Islet of Langerhans (tissue), 1 donor: Measurements from ENCODE around the gene PCGF2.

Experiments used
- FAIRE-seq: peaks from one replicate; lab custom pipeline; 2011; peaks lifted over from hg19 to GRCh38; lab: Jason Lieb, UNC

PCGF2 gene

GRCh38 chr17:38751144-38751807, 3.1 kb upstream of the PCGF2 start:
- no peak for FAIRE-seq

DNA sequence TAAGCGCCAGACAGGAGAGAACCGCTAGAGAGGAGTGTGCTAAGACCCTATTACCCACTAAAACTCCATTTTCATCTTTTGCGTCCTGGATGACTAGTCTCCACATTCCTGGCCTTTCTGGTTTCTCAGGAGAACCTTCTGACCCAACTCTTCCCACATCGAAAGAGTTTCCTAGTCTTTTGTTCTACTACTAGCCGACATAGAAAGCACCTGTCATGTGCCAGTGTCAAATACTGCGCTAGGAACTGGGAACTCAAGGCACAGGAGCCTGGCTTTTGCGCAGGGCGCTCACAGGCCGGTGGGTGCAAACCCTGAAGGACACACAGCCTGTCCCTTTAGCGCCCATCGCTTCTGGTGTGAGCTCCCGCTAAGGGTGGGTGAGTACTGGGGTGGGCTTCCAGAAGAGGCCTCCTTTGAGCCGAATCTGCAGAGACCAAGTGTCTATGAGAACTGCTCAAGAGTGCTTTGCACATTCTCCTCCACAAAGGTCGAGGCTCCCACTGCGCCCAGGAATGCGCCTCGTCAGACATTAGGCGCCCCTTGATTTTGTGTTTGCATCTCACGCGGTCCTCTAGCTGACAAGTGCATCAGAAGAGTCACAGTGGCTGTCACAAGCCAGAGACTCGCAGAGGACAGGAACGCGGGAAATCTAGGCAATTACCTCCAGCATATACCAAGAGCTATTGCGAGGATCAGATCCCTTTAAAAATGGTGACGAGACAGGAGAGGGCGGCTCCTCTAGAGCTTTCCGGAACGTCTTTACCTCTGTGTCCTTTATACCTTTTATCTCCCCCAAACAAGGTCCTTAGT, 2.4 kb upstream of the PCGF2 start:
- no peak for FAIRE-seq

- FAIRE-seq, result no peak
Observed at GRCh38 chr17:38750044-38750311, 1.8 kb upstream of the PCGF2 start.

DNA sequence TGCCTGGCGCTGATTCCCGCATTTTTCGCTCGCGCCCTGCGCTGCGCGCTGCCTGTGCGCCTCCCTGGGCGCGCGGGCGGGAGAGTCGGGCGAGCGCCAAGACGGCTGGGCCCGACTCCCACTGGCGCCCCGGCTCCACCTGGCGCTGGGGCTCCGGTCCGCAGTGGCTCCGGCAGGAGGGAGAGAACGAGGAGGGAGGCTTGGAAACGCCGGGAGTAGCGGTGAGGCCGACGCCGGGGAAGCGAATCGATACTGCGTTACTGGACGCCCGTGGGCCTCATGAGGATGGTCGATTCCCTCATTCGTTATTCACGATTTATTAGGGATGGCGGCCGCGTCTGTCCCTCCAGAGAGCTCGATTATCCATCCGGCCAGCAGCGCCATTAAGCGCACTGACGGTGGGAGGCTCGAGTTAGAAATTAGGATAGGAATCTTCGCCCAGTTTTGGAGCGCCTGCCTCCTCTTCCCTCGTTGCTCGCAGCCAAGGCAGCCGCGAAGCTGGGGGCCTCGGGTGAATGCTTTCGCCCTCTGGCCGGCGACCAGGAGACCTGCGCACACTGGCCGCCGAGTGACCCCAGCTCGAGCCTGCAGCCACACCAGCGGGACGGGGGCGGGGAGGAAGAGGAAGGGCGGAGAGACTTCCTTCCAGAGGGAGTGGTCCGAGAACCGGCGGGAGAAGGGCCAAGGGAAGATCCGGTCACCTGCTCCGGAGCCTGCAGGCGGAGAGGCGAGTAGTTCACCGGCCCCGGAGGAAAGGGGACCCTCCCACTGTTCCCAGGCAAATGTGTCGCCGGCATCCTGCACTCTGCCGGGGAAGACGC, 1.3 kb upstream of the PCGF2 start:
- FAIRE-seq, result no peak

DNA sequence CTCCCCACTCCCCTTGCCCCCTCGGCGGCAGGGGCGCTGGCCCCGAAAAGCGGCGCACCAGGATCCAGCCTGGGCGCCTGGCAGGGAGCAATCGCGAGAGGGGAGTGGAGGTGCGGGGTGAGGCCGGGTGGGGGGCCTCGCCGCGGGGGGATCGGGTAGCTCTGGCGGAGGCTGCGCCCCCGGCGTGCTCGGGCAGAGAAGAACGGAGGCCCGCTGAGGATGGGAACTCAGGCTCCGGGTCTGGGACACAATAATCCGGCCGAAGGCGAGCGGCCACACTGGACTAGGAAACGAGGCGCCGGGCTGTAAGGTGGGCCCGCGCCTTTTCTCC, 721 bp upstream of the PCGF2 start:
- no peak for FAIRE-seq

DNA sequence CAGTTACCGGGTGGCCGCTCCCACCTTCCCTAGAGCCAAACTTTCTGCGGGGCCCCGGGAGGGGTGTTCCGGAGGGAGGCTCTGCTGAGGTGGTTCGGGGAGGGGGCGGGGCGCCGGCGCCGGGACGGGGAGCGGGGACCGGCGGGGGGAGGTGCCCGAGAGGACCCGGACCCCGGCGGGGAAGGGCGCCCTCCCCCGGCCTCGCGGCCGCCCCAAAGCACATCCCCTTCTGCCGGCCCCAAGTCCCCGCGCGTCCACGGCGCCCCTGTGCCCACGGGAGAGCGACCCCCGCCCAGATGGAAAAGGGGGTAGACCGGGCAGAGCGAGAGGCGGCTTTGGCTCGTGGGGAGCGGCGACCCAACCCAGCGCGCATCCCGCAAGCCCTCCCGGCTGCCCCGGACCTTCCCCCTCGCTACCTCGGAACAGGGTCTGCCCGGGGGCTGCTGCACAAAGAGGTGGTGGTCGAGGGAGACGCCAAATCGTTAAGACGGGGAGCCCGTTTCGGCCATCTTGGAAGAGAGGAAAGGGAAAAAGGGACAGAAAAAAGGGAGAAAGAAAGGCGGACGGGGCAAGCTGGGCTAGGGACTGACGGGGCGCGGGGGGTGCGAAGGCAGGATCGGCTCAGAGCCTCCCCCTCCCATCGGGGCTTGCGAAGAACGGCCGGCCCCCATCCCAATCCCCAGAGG, 530 bp downstream of the PCGF2 start:
- no peak for FAIRE-seq

- no peak for FAIRE-seq
Observed at GRCh38 chr17:38746849-38747462, 1.2 kb downstream of the PCGF2 start.

- no peak for FAIRE-seq
Observed at GRCh38 chr17:38746004-38746848, 1.9 kb downstream of the PCGF2 start.

DNA sequence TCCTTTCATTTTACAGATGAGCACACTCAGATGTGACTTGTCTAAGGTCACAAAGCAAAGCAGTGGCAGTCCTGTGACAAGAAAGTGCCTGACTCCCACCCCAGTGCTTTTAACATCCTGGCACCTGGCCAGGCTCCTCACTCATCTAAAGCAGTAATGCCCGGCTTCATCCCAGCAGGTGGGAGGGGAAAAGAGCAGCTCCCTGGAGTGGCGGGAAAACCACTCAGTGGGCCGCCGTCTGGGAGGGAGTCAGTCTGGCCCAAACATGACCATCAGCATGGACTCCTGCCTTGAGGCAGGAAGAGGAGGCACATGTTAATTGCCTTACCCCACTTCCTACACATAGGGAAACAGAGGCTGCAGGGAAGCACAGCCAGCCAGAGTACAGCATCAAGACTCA, 2.6 kb downstream of the PCGF2 start:
- no peak for FAIRE-seq

GRCh38 chr17:38743556-38744171, 4.5 kb downstream of the PCGF2 start:
- FAIRE-seq, result no peak

DNA sequence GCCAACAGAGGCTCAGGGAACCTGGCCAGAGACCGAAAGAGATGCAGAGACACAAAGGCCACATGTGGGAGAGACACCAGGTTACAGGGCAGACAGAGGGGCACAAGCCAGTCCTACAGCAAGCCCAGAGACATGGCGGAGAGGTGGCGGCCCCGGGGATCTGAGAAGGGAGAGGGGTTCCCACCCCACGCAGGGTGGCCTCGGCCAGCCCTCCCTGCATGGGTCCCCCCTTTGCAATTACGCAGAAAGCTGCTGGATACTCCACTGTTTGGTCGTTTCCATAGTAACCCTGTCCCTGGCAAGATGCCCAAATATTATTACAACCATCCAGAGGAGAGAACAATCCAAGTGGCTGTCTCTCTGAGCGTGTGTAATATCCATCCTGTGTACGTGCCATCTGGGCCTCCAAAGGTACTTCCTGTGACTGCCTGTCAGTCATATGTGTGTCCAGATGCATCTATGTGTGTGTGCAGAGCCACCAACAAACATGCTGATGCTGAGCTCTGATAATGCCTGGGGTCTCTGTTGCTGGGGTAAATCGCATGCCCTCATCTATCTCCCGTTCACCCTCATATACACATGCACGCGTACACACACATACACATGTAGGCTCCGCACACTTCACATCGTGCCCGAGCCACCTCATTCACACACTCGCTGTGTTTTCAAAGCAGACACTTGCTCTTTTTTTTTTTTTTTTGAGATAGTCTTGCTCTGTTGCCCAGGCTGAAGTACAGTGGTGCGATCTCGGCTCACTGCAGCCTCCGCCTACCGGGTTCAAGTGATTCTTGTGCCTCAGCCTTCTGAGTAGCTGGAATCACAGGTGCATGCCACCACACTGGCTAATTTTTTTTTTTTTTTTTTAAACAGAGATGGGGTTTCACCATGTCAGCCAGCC, 5.5 kb downstream of the PCGF2 start:
- no peak for FAIRE-seq

DNA sequence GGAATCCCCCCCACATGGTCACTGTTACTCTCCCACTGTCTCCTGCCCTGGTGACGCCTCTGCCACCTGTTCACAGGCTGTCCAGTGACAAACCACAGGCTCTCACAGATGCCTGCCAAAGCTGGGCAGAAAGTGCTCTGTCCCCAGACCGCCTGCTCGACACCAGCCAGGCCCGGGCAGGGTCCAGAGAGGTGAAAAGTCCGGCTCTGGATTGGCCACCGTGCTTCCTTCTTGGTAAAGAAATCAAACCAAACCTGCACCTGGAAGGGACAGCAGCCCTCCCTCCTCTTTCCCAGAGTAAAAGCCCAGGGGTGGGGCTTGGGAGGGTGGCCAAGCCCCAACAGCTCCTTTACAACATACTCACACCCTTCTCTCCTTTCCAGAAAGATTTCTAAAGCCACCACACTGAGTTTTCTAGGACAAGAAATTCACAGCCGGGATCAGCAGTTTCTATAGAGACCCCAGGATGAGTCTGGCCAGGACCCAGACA, 6.2 kb downstream of the PCGF2 start:
- no peak for FAIRE-seq

DNA sequence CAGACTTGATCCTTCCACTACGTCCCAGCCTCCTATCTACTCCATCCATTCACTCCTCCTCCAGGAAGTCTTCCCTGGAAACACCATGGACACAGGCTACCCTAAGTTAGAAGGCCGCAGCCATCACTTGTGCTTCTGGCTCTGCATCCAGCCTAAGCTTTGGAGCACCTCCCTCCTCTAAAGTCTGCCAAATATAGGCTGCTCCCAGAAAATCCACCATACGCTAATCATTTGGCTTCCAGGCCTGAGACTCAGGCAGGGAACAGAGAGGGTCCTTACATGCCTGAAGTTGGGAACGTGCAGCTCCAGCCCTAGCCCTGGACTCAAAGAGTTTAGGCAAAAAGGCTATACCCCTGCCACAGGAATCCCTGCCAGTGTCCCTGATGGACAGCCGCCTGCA, 6.7 kb downstream of the PCGF2 start:
- FAIRE-seq, result no peak

GRCh38 chr17:38740806-38741205, 7.3 kb downstream of the PCGF2 start:
- FAIRE-seq, result no peak

DNA sequence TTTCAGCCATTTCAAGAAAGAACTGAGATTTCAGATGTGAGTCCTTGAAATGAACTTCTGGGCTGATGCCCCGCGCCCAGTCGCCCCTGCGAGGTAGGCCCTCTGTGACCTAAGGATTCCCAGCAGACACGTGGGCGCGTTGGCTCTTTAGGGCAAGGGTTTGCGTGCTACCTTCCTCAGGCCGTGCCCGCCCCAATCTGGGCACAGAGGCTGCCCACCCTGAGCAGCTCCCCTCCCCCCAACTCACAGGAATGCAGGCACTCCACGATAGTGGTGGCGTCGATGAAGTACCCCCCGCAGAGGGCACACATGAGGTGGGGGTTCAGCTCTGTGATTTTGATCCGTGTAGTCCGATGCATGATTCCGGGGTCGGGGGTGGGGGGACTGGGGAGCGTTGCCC, 8.1 kb downstream of the PCGF2 start:
- FAIRE-seq, result no peak

DNA sequence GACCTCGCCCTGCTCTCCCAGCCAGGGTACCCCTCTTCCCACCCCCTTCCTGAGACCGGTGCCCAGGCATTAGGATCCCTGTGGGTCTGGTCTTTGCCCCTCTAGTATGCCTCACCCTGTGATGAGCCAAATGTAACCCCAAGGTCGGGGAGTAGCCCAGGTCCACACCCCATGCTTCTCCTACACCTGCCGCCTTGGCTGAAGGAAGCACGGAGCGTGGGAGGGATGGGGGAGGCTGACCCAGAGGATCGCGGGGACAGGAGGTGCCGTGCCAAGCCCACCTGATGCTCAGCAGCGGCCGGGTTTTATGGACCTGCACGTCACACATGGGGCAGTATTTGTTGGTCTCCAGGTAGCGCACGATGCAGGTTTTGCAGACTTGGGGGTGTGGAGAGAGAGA, 8.8 kb downstream of the PCGF2 start:
- no peak for FAIRE-seq

DNA sequence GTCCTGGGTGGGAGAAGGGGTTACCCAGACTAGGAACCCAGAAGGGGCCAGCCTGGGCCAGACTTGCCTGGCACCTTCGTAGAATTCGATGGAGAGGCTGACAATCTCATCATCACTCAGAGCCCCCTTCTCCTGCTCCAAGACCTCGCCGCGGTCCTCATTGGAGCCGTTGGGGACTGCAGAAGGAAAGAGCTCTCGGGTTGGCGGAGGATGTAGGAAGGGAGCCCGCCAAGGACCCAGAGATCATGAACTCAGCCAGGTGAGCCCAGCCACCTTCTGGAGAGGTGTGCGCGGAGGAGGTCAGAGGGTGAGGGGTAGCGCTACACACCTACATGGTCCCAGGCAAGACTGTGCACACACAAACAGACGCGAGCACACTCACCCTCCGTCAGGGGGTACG, 9.4 kb downstream of the PCGF2 start:
- no peak for FAIRE-seq

GRCh38 chr17:38738007-38738662, 10.0 kb downstream of the PCGF2 start:
- FAIRE-seq, result no peak
